Stomach (tissue), 9 donors: Measurements from ENCODE around the gene C2CD2. TPM values are rescaled to one million over a fixed set of nuclear protein-coding genes. Genes with fewer than 3 reads are reported as not detected.
"Not testable (repeated sequence)": the region's sequence is repeated elsewhere in the genome, so short reads cannot be mapped to it uniquely, and the experiment has no call there.

Experiments
- DNase-seq, 2 donors: peaks; one replicate each; pipeline versions ENCODE4 v3.0.0 to v3.0.0-alpha.2; 2013 to 2019
- H3K27ac ChIP-seq, 5 donors: fragments of 200-600 bp in 4 of 5; sonication (generic) in 4 of 5; one replicate each; pipeline ENCODE4 v1.5.1; 2013 to 2019; ENCODE audit warnings: mild to moderate bottlenecking in 1 of 5, moderate library complexity in 1 of 5
- H3K27me3 ChIP-seq, 3 donors: fragments of 200-600 bp; sonication (generic); one replicate each; pipeline ENCODE4 v1.5.1; 2017 to 2019; ENCODE audit warnings: mixed run types in 1 of 3
- H3K36me3 ChIP-seq, 4 donors: fragments of 200-600 bp; sonication (generic); 1 replicate in 3 of 4; 2 replicates in 1 of 4; pipeline ENCODE4 v1.5.1; 2016 to 2019
- H3K4me1 ChIP-seq, 4 donors: fragments of 200-600 bp; sonication (generic); one replicate each; pipeline ENCODE4 v1.5.1; 2016 to 2019
- H3K4me3 ChIP-seq, 4 donors: fragments of 200-600 bp; sonication (generic) in 3 of 4; one replicate each; pipeline ENCODE4 v1.5.1; 2016 to 2019; ENCODE audit warnings: mild to moderate bottlenecking in 1 of 4
- H3K9me3 ChIP-seq, 4 donors: fragments of 200-600 bp; sonication (generic); one replicate each; pipeline ENCODE4 v1.5.1; 2016 to 2019
- EP300 ChIP-seq: sonication (generic); formaldehyde crosslinking; IDR thresholded peaks from one replicate; pipeline ENCODE4 v1.6.1; 2017; ENCODE audit warnings: antibody characterized with exemption
- POLR2A ChIP-seq, 4 donors: fragments of 450-650 bp; IDR thresholded peaks; one replicate each; pipeline ENCODE4 v1.6.1; 2016; ENCODE audit warnings: antibody characterized with exemption in 4 of 4, control low read depth in 2 of 4, mild to moderate bottlenecking in 1 of 4, moderate library complexity in 1 of 4
- POLR2AphosphoS5 ChIP-seq, 3 donors: sonication (generic); formaldehyde crosslinking; IDR thresholded peaks; one replicate each; pipeline ENCODE4 v1.6.1; 2016; ENCODE audit warnings: antibody characterized with exemption in 3 of 3
- WGBS, 5 donors: extraction: QIAGEN DNeasy Blood & Tissue Kit in 3 of 5; methylation state at CpG; one replicate each; pipeline versions ENCODE4 v1.1.5 to v1.1.7; 2013 to 2018; 5-methylcytosine and 5-hydroxymethylcytosine counted together
- intact Hi-C: fragments of 100-400 bp; cut with DNase I; formaldehyde crosslinking; loops from one replicate; pipeline ENCODE4 v1.15.1; 2023; ENCODE audit warnings: low total_unique reads
- polyA plus RNA-seq, 3 donors: library from polyadenylated mRNA; stranded (reverse); fragments of 200-250 nt; gene quantifications; one replicate each; pipeline ENCODE4 v1.2.3, GENCODE V29; 2013
- total RNA-seq, 5 donors: library from RNA; depleted of rRNA; stranded (reverse); fragments of >200 nt; gene quantifications; one replicate each; pipeline versions ENCODE4 v1.1.0 to v1.2.3, GENCODE V29; 2014 to 2016
- TF ChIP-seq, protein P1 (sequence below), 7 experiments: fragments of 450-650 bp in 4 of 7; fragments of 200-600 bp in 3 of 7; sonication (generic) in 3 of 7; IDR thresholded peaks; one replicate each; pipeline ENCODE4 v1.5.1; 2016 to 2019; ENCODE audit warnings: antibody characterized with exemption in 7 of 7, control low read depth in 2 of 7, mild to moderate bottlenecking in 1 of 7
- donor health status: healthy with polysubstance abuse.
- donor health status: Bipolar disorder and iron deficiency.
- donor health status: healthy.

The C2CD2 gene
- total and polyA plus RNA-seq, 8 donors: 4.6 to 31.9 (median 16.0) TPM

DNA sequence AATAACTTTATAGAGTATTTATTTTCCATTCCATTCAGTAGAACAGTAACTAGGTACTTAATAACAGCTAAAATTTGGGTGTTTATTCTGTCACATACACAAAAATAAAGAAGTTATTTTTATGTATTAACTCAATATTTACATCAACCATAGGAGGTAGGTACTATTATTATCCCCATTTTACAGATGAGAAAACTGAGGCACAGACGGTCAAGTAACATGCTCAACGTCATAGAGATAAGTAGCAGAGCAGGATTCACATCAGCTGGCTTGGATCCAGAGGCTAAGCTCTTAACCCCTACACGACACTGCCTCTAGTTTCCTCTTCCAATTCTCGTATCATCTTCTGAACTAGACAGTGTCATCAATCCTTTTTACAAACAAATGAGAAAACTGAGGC lies 47.1 kb upstream of the C2CD2 start:
- no peak overlapping the region for H3K27ac ChIP-seq
- no peak overlapping the region for H3K4me3 ChIP-seq
- no peak for DNase-seq
- peaks cover 0 to 36% (median 29%) of the 10 kb centered on the region in 4 donors for H3K36me3 ChIP-seq
- peaks cover 0 to 7% (median 0%) of the 10 kb centered on the region in 4 donors for H3K4me1 ChIP-seq
- WGBS, 5 donors: 85 to 93% (median 92%) methylated on average over 4 of the region's 4 CpGs
- intact Hi-C loops: no loop called here
- H3K27me3 ChIP-seq: no peaks in the 10 kb centered on the region
- H3K9me3 ChIP-seq: no peaks in the 10 kb centered on the region
- TF ChIP-seq POLR2AphosphoS5 (IDR thresholded peaks at IDR 0.05) (no peak), EP300 (no peak), POLR2A (IDR thresholded peaks at IDR 0.05) (no peak)
- TF ChIP-seq, protein P1, sequence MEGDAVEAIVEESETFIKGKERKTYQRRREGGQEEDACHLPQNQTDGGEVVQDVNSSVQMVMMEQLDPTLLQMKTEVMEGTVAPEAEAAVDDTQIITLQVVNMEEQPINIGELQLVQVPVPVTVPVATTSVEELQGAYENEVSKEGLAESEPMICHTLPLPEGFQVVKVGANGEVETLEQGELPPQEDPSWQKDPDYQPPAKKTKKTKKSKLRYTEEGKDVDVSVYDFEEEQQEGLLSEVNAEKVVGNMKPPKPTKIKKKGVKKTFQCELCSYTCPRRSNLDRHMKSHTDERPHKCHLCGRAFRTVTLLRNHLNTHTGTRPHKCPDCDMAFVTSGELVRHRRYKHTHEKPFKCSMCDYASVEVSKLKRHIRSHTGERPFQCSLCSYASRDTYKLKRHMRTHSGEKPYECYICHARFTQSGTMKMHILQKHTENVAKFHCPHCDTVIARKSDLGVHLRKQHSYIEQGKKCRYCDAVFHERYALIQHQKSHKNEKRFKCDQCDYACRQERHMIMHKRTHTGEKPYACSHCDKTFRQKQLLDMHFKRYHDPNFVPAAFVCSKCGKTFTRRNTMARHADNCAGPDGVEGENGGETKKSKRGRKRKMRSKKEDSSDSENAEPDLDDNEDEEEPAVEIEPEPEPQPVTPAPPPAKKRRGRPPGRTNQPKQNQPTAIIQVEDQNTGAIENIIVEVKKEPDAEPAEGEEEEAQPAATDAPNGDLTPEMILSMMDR (IDR thresholded peaks at IDR 0.05): no peak

DNA sequence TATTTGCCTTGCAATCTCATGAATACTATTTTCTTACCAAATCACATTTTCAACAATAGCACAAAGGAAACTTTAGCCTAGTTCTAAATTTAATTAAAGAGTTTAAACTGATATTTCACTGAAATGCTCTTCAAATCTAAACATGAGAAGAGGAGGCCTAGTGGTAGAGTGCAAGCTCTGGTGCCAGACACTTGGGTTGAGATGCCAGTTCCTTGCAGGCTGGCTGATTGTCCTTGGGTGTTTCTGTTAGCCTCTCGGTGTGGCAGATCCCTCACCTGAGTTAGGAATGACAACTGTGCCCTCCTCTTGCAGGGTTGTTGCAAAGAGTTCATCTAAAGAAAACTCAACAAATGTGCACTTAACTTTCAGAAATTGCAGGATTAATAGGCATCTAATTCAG lies 43.8 kb upstream of the C2CD2 start:
- H3K4me1 ChIP-seq: peaks cover 0 to under 1% (median 0%) of the 10 kb centered on the region in 4 donors
- H3K27me3 ChIP-seq: no peaks in the 10 kb centered on the region
- no peak overlapping the region for H3K4me3 ChIP-seq
- no peak for DNase-seq
- intact Hi-C loops: no loop called here
- H3K27ac ChIP-seq: no peak overlapping the region
- TF ChIP-seq, protein P1 (IDR thresholded peaks at IDR 0.05): no peak
- no peak for TF ChIP-seq EP300
- no peak for TF ChIP-seq POLR2AphosphoS5 (IDR thresholded peaks at IDR 0.05)
- no peak for TF ChIP-seq POLR2A (IDR thresholded peaks at IDR 0.05)
- H3K9me3 ChIP-seq: peaks cover 0 to 6% (median 3%) of the 10 kb centered on the region in 4 donors
- peaks cover 4 to 57% (median 49%) of the 10 kb centered on the region in 4 donors for H3K36me3 ChIP-seq
- WGBS, 5 donors: 96 to 100% (median 97%) methylated on average over 1 of the region's 1 CpG

DNA sequence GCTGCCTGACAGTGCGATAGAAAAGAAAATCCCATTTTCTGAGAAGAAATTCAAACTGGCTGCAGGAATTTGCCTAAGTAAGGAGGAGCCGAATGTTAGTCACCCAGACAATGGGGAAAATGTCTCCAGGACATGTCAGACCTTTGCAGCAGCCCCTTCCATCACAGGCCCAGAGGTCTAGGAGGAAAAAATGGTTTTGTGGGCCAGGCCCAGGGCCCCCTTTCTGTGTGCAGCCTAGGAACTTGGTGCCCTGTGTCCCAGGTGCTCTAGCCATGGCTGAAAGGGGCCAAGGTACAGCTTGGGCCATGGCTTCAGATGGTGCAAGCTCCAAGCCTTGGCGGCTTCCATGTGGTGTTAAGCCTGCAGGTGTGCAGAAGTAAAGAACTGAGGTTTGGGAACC lies 41.8 kb upstream of the C2CD2 start:
- Histone ChIP-seq H3K27me3 (no peaks in the 10 kb centered on the region), H3K4me3 (no peak overlapping the region), H3K9me3 (peaks cover 0 to 6% (median 3%) of the 10 kb centered on the region in 4 donors), H3K27ac (no peak overlapping the region), H3K4me1 (no peaks in the 10 kb centered on the region), H3K36me3 (peaks cover 20 to 61% (median 54%) of the 10 kb centered on the region in 4 donors)
- intact Hi-C loops: no loop called here
- TF ChIP-seq EP300: no peak
- no peak for TF ChIP-seq POLR2A (IDR thresholded peaks at IDR 0.05)
- TF ChIP-seq POLR2AphosphoS5 (IDR thresholded peaks at IDR 0.05): no peak
- TF ChIP-seq, protein P1 (IDR thresholded peaks at IDR 0.05): no peak
- 96 to 99% (median 97%) methylated on average over 2 to 3 of the region's 3 CpGs for WGBS, 5 donors
- no peak for DNase-seq

DNA sequence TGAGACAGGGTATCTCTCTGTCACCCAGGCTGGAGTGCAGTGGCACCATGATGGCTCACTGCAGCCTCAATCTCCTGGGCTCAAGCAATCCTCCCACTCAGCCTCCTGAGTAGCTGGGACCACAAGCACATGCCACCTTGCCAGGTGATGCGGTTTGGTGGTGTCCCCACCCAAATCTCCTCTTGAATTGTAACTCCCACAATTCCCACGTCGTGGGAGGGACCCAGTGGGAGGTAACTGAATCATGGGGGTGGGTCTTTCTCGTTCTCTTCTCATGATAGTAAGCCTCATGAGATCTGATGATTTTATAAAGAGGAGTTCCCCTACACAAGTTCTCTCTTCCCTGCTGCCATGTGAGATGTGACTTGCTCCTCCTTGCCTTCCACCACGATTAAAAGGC lies 40.8 kb upstream of the C2CD2 start:
- H3K27ac ChIP-seq, DNase-seq, H3K4me3 ChIP-seq, H3K9me3 ChIP-seq, intact Hi-C loops, H3K27me3 ChIP-seq, H3K4me1 ChIP-seq: not testable (repeated sequence)
- 61 to 97% (median 92%) methylated on average over 5 of the region's 5 CpGs for WGBS, 5 donors
- peaks cover 20 to 59% (median 47%) of the 10 kb centered on the region in 4 donors for H3K36me3 ChIP-seq

DNA sequence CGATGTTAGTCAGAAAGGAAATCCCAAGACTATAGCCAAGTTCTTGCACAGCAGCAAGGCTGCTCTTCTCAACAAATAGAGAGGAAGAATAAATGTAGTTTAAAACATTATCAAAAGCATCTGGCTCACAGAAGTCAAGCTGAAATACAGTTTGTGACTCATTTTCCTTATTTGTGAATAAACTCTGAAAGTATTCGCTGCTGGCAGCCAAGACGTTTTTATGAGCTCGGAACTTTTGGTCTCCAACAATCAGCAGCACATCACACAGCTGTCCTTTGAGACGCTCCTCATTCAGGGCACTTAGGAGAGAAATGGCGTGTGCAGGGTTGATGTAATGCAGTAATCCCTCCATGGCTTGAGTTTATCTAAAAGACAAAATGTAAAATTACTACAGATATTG lies 39.9 kb upstream of the C2CD2 start:
- peak overlapping the region in 1 of 5 donors; percentile 2 for H3K27ac ChIP-seq
- H3K4me1 ChIP-seq: no peaks in the 10 kb centered on the region
- intact Hi-C loops: no loop called here
- no peak for DNase-seq
- peaks cover 20 to 59% (median 47%) of the 10 kb centered on the region in 4 donors for H3K36me3 ChIP-seq
- TF ChIP-seq POLR2AphosphoS5 (IDR thresholded peaks at IDR 0.05) (peak in 1 of 3 donors; percentile 21), EP300 (no peak), POLR2A (IDR thresholded peaks at IDR 0.05) (no peak)
- TF ChIP-seq, protein P1 (IDR thresholded peaks at IDR 0.05): no peak
- H3K9me3 ChIP-seq: peaks cover 0 to 6% (median 3%) of the 10 kb centered on the region in 4 donors
- WGBS, 5 donors: 67 to 85% (median 77%) methylated on average over 6 of the region's 6 CpGs
- no peak overlapping the region for H3K4me3 ChIP-seq
- no peaks in the 10 kb centered on the region for H3K27me3 ChIP-seq
